Neutrophil (primary cell): Measurements from ENCODE around the gene C1D.
"Not testable (repeated sequence)": the region's sequence is repeated elsewhere in the genome, so short reads cannot be mapped to it uniquely, and the experiment has no call there.

ENCODE experiments used
- H3K27ac ChIP-seq: fragments of 200-600 bp; sonication (generic); 2 replicates; pipeline ENCODE4 v1.5.1; 2016; ENCODE audit warnings: mild to moderate bottlenecking, moderate library complexity
- H3K27me3 ChIP-seq: fragments of 200-600 bp; sonication (generic); 2 replicates; pipeline ENCODE4 v1.6.0; 2016; ENCODE audit warnings: mild to moderate bottlenecking
- H3K36me3 ChIP-seq: fragments of 200-600 bp; sonication (generic); 2 replicates; pipeline ENCODE4 v1.5.1; 2017
- H3K4me1 ChIP-seq, 2 experiments: fragments of 200-600 bp in 1 of 2; sonication (generic) in 1 of 2; 1 replicate in 1 of 2; 2 replicates in 1 of 2; pipeline versions ENCODE4 v1.5.1 to v1.6.1; 2013 to 2016; ENCODE audit warnings: low read depth in 1 of 2, low read length in 1 of 2, mild to moderate bottlenecking in 1 of 2, moderate library complexity in 1 of 2; ENCODE audit not compliant: control insufficient read depth in 1 of 2, insufficient read depth in 1 of 2
- H3K4me3 ChIP-seq, 2 experiments: fragments of 200-600 bp in 1 of 2; sonication (generic) in 1 of 2; 1 replicate in 1 of 2; 2 replicates in 1 of 2; pipeline ENCODE4 v1.5.1; 2013 to 2016; ENCODE audit warnings: low read depth in 1 of 2, low read length in 1 of 2, mild to moderate bottlenecking in 1 of 2, moderate library complexity in 1 of 2
- H3K9me3 ChIP-seq: fragments of 200-600 bp; sonication (generic); 2 replicates; pipeline ENCODE4 v1.5.1; 2016
- CTCF ChIP-seq: fragments of 200-600 bp; sonication (generic); IDR thresholded peaks from 2 replicates; pipeline ENCODE4 v1.5.1; 2016; ENCODE audit warnings: antibody characterized with exemption

C1D gene

GRCh38 chr2:67999332-67999731 is 63.5 kb downstream of the C1D start:
- Histone ChIP-seq H3K27ac (no peak overlapping the region), H3K27me3 (peaks cover 2% of the 10 kb centered on the region), H3K4me3 (no peak overlapping the region), H3K9me3 (no peaks in the 10 kb centered on the region), H3K36me3 (no peaks in the 10 kb centered on the region), H3K4me1 (no peaks in the 10 kb centered on the region)
- TF ChIP-seq CTCF, result no peak

DNA sequence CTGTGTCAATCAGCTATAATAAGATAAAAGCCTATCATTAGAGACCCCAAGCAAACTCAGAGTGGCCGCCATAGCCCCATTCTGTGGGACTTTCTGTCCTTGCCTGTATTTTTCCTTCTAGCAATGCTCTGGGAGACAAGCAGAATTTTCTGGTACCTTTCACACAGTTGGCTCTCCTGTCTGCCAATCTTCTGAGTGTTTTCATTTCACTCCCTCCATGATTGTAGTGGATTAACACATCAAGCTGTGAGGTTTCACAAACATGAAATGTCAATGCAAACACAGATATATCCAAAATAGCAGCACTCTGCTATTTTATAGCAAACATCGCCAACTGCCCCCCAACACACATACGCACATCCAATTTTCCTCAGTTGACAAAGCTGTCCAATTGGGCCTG is 64.9 kb downstream of the C1D start:
- no peaks in the 10 kb centered on the region for H3K27me3 ChIP-seq
- H3K9me3 ChIP-seq, result no peaks in the 10 kb centered on the region
- no peaks in the 10 kb centered on the region for H3K36me3 ChIP-seq
- no peaks in the 10 kb centered on the region for H3K4me1 ChIP-seq
- H3K27ac ChIP-seq, result no peak overlapping the region
- no peak overlapping the region for H3K4me3 ChIP-seq
- TF ChIP-seq CTCF, result no peak

GRCh38 chr2:67997528-67997900 is 65.3 kb downstream of the C1D start:
- Histone ChIP-seq H3K27me3 (no peaks in the 10 kb centered on the region), H3K4me1 (no peaks in the 10 kb centered on the region), H3K36me3 (no peaks in the 10 kb centered on the region), H3K4me3 (no peak overlapping the region), H3K9me3 (no peaks in the 10 kb centered on the region), H3K27ac (no peak overlapping the region)
- TF ChIP-seq CTCF, result no peak

GRCh38 chr2:67996772-67997527 is 65.9 kb downstream of the C1D start:
- Histone ChIP-seq H3K4me1 (no peaks in the 10 kb centered on the region), H3K27ac (no peak overlapping the region), H3K36me3 (no peaks in the 10 kb centered on the region), H3K4me3 (no peak overlapping the region), H3K9me3 (no peaks in the 10 kb centered on the region), H3K27me3 (no peaks in the 10 kb centered on the region)
- TF ChIP-seq CTCF, result no peak

DNA sequence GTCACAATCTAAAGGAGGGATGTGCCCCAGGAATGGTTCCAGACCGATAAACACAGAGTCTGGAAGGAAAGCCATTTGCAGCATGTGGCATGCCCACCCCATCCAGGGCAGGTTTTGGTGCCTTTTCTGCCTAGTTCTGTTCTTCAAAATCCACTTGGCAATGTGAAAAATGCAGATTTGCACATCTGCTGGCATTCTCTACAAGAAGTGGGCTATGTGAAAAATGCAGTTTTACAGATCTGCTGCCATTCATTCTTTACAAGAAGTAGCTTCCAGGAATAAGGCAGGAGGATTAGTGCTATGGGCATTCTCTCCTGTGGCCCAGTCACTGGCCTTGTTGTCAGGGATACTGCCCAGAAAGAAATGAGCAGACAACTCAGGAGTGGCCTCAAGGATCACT is 68.1 kb downstream of the C1D start:
- H3K4me3 ChIP-seq, result no peak overlapping the region
- no peaks in the 10 kb centered on the region for H3K4me1 ChIP-seq
- H3K36me3 ChIP-seq, result no peaks in the 10 kb centered on the region
- no peak overlapping the region for H3K27ac ChIP-seq
- no peaks in the 10 kb centered on the region for H3K27me3 ChIP-seq
- H3K9me3 ChIP-seq, result no peaks in the 10 kb centered on the region
- TF ChIP-seq CTCF, result no peak

DNA sequence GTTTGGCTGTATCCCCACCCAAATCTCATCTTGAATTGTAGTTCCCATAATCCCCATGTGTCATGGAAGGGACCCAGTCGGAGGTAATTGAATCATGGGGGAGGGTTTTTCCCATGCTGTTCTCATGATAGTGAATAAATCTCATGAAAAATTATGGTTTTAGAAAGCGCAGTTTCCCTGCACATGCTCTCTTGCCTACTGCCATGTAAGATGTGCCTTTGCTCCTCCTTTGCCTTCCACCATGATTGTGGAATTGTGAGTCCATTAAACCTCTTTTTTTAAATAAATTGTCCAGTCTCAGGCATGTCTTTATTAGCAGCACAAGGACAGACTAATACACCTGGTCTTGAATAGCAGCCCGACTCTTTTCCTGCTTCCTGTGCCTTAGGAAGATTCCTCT is 68.7 kb downstream of the C1D start:
- not testable (repeated sequence) for H3K9me3 ChIP-seq, H3K36me3 ChIP-seq, H3K4me1 ChIP-seq, H3K4me3 ChIP-seq, H3K27ac ChIP-seq, H3K27me3 ChIP-seq
